Right cardiac atrium (tissue), 5 donors: Measurements from ENCODE around the gene MED20. TPM values are rescaled to one million over a fixed set of nuclear protein-coding genes. Genes with fewer than 3 reads are reported as not detected.

Source experiments
- ATAC-seq, 2 donors: fragments of 200-7000 bp; cut with Tn5 transposase; one replicate each; pipeline versions ENCODE4 v1.8.0 to v1.9.1; 2020; ENCODE audit warnings: moderate library complexity in 2 of 2, mild to moderate bottlenecking in 1 of 2
- DNase-seq, 3 donors: peaks; one replicate each; pipeline ENCODE4 v3.0.0-alpha.2; 2020
- H3K27ac ChIP-seq: one replicate; pipeline ENCODE4 v1.5.1; 2013; ENCODE audit warnings: mild to moderate bottlenecking, low read length, control low read depth, moderate library complexity
- H3K27me3 ChIP-seq: one replicate; pipeline ENCODE4 v1.6.1; 2013; ENCODE audit not compliant: control insufficient read depth, insufficient read depth
- H3K4me1 ChIP-seq: one replicate; pipeline ENCODE4 v1.6.1; 2013; ENCODE audit warnings: low read length; ENCODE audit not compliant: control insufficient read depth, insufficient read depth
- H3K4me3 ChIP-seq: one replicate; pipeline ENCODE4 v1.5.1; 2013; ENCODE audit warnings: low read length, control low read depth
- H3K9me3 ChIP-seq: one replicate; pipeline ENCODE4 v1.6.1; 2013; ENCODE audit warnings: low read length; ENCODE audit not compliant: control insufficient read depth
- WGBS: extraction: QIAGEN DNeasy Blood & Tissue Kit; methylation state at CpG from one replicate; pipeline ENCODE4 v1.1.7; 2013; 5-methylcytosine and 5-hydroxymethylcytosine counted together
- intact Hi-C, 4 donors: fragments of 100-400 bp; cut with DNase I; formaldehyde crosslinking; loops; one replicate each; pipeline versions ENCODE4 v1.11.0 to v1.14.0; 2022 to 2023
- polyA plus RNA-seq: library from polyadenylated mRNA; stranded (reverse); fragments of 200-250 nt; gene quantifications from one replicate; pipeline ENCODE4 v1.2.3, GENCODE V29; 2013
- total RNA-seq, 4 donors: library from RNA; stranded (reverse); fragmentation: NEBNext Ultra II Directional; extraction: Animal tissue kit (Norgen Biotek cat#: 25700); gene quantifications; one replicate each; pipeline ENCODE4 v1.2.1, GENCODE V29; 2021
- donor health status: healthy with polysubstance abuse.
- donor health status: DM: no; HTN: yes; CAD: no.
- donor health status: DM: no; HTN: no; CAD: no.
- donor health status: DM: no; HTN: yes; CAD: no; lungs with severe emphysema.
- donor health status: DM: yes; HTN: yes; CAD: no.

Gene MED20
- total and polyA plus RNA-seq, 5 donors, result 9.4 to 16.0 (median 13.8) TPM

DNA sequence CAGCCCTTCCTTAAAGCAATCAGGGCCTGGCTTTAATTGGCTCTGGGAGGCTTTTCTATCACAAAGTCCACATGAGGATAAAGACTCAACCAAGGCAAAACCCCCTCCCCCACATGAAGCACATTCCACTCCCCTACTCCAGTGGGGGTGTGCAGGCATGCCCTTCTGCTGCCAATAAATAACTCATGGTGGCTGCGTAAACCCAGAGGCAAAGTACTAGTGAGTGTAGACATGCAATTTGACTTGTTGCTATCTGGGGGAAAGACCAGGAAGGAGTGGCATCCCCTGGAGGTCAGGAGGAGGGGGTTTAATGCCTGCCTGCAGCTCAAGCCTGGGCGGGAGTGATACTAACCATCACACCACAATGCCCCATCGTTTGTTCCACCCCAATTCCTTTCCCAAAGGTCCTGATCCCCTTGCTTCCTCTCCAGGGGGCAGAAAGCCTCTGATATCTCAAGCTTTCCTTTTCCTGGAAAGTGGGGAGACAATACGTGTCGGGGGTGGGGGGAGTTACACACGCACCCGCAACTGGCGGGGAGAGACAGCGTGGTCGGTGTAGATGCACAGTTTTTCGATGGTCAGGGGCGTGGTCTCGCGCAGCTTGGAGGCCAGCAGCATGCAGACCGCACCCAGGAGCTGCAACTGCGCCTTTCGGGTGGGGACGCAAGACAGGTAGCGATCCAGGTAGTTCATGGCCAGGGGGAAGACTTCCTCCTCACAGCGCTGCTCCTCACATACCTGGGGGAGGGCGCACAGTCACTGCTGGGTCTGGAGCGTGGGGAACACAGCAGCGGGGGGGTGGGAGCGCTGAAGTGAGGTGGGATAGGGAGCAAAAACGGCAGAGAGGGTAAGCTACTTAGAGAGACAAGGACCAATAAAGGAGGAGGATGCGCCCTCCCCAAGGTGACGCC is 19.2 kb upstream of the MED20 start:
- H3K4me1 ChIP-seq, result peaks cover 22% of the 10 kb centered on the region
- H3K9me3 ChIP-seq, result no peaks in the 10 kb centered on the region
- no peaks in the 10 kb centered on the region for H3K27me3 ChIP-seq
- intact Hi-C loops, result loop anchor here (5.0 to 10.0 kb wide), 4 partner anchors 102 to 155 kb away; partner anchors contain the start of genes PRICKLE4 (in 2 of the 4) and TOMM6 (in 2 of the 4)
- no peak for ATAC-seq
- WGBS, result 8% methylated on average over 27 of the region's 27 CpGs
- H3K4me3 ChIP-seq, result peak overlapping the region; percentile 84
- peak in 1 of 3 donors; percentile 62 for DNase-seq
- H3K27ac ChIP-seq, result peak overlapping the region; percentile 87

DNA sequence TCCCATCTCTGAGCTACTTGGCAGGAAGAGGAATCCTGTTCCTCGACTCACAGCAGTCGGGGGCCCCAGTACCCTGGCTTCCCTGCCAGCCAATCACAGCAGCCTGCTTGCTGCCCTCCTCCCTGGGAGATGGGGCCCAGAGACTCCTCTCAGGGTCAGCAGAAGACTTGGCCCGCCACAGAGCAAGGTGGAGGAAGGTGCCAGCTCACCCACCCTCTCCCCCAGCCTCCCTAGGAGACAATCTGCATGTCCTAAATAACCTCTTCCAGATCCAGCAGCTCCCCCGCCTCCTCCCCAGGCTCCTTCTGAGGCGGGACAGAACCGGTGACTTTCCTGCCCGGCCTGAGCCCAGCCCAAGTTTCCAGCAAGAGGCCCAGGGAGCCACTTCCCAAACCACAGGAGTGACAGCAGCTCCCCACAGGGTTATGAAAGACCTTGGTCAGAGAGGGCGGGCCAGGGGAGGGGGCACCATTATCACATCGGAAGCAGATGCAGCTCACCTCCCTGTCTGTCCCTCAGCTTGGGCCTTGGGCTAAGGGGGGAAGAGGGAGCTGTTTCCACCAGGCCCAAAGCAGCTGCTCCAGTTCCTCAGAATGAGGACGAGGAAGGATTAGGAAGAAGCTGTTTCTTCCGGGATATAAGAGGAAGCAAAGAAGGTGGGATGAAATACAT is 18.4 kb upstream of the MED20 start:
- no peaks in the 10 kb centered on the region for H3K27me3 ChIP-seq
- peaks cover 22% of the 10 kb centered on the region for H3K4me1 ChIP-seq
- intact Hi-C loops, result loop anchor here in 3 of 4 donors (5.0 to 10.0 kb wide), 3 partner anchors 108 to 155 kb away; partner anchors contain the start of genes PRICKLE4 (in 2 of the 3) and TOMM6 (in 2 of the 3)
- H3K9me3 ChIP-seq, result no peaks in the 10 kb centered on the region
- H3K4me3 ChIP-seq, result no peak overlapping the region
- ATAC-seq, result peak in 1 of 2 donors; percentile 11
- peak; percentile 55 to 78 (median 76) for DNase-seq
- H3K27ac ChIP-seq, result peak overlapping the region; percentile 17
- WGBS, result 24% methylated on average over 11 of the region's 11 CpGs

- H3K4me3 ChIP-seq, result no peak overlapping the region
- H3K4me1 ChIP-seq, result peaks cover 22% of the 10 kb centered on the region
- ATAC-seq, result no peak
- peak overlapping the region; percentile 17 for H3K27ac ChIP-seq
- H3K27me3 ChIP-seq, result no peaks in the 10 kb centered on the region
- H3K9me3 ChIP-seq, result no peaks in the 10 kb centered on the region
- WGBS, result 62% methylated on average over 5 of the region's 5 CpGs
- DNase-seq, result no peak
- intact Hi-C loops, result loop anchor here in 3 of 4 donors (5.0 to 10.0 kb wide), 3 partner anchors 109 to 154 kb away; partner anchors contain the start of genes PRICKLE4 (in 2 of the 3) and TOMM6 (in 2 of the 3)
Observed at GRCh38 chr6:41938590-41939175, 17.7 kb upstream of the MED20 start.

- Histone ChIP-seq H3K27ac (peak overlapping the region; percentile 45), H3K9me3 (no peaks in the 10 kb centered on the region), H3K4me3 (no peak overlapping the region), H3K27me3 (no peaks in the 10 kb centered on the region), H3K4me1 (peaks cover 22% of the 10 kb centered on the region)
- WGBS, result 34% methylated on average over 4 of the region's 4 CpGs
- peak in 1 of 2 donors; percentile 15 for ATAC-seq
- intact Hi-C loops, result loop anchor here in 3 of 4 donors (2.0 to 10.0 kb wide), 4 partner anchors 107 to 153 kb away; partner anchors contain the start of genes PRICKLE4 (in 2 of the 3) and TOMM6 (in 2 of the 3)
- DNase-seq, result peak in 2 of 3 donors; percentile 58 to 65
Observed at GRCh38 chr6:41937861-41938574, 17.1 kb upstream of the MED20 start.

- H3K9me3 ChIP-seq, result no peaks in the 10 kb centered on the region
- H3K27ac ChIP-seq, result no peak overlapping the region
- DNase-seq (no peak), ATAC-seq (no peak)
- intact Hi-C loops, result loop anchor here in 3 of 4 donors (2.0 to 10.0 kb wide), 4 partner anchors 107 to 153 kb away; partner anchors contain the start of genes PRICKLE4 (in 2 of the 3) and TOMM6 (in 2 of the 3)
- H3K27me3 ChIP-seq, result no peaks in the 10 kb centered on the region
- WGBS, result 57% methylated on average over 2 of the region's 2 CpGs
- no peak overlapping the region for H3K4me3 ChIP-seq
- H3K4me1 ChIP-seq, result peaks cover 21% of the 10 kb centered on the region
Observed at GRCh38 chr6:41937472-41937860, 16.5 kb upstream of the MED20 start.

DNA sequence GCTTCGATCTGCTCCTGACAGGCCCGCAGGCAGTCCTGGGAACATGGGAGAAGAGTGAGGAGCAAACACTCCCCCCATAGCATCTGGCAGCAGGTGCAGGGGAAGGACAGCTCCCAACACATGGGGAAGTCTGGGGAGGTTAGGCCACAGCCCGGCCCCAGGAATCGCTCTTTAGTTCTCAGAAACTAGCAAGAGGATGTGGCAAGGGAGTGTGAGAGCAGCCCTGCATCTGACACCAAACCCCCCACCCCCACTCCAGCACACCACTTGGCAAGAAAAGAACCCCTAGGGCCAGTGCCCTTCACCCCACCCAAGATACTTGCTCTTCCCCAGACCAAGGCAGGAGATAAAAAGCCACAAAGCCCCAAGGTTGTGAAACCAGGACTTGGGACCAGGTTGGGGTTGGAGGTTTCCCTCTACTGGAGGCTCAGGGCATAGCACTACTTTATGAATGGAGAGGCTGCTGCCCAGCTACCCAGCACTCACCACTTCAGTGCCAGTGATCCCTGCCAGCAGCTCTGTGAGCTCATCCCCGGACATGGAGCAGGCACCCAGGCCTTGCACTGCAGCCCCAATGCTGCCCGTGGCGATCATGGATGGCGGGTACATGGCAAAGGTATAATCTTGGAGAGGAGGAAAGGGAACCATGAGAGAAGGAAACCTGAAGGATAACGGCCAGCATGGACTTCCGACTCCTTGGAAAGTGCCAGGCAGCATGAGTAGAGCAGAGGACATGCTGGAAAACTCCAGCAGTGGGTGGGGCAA is 15.3 kb upstream of the MED20 start:
- no peak overlapping the region for H3K4me3 ChIP-seq
- peak; percentile 58 to 68 for ATAC-seq
- 42% methylated on average over 10 of the region's 10 CpGs for WGBS

DNA sequence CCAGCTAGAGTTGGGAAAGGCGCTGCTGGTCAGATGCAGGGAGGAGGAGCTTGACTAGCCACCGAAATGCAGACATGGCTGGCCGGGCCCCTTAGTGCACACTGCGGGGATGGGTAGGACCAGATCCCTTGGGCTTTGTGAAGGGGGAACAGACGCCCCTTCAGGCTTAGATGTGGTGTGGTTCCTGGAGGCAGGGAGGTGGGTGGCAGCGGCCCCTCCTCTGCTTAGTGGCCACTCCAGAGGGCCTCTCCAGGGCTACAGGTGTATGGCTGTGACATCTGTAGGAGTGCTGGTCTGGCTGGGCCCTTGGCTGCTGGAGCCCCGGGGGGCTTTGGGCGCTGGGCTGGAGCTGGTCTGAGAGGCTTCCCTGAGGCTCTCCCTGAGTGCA is 14.7 kb upstream of the MED20 start:
- Histone ChIP-seq H3K4me1 (peaks cover 20% of the 10 kb centered on the region), H3K9me3 (no peaks in the 10 kb centered on the region), H3K27ac (no peak overlapping the region), H3K27me3 (no peaks in the 10 kb centered on the region), H3K4me3 (no peak overlapping the region)
- DNase-seq (peak in 1 of 3 donors; percentile 54), ATAC-seq (no peak)
- intact Hi-C loops, result loop anchor here in 3 of 4 donors (2.0 to 10.0 kb wide), 4 partner anchors 109 to 151 kb away; partner anchors contain the start of genes PRICKLE4 (in 2 of the 3) and TOMM6 (in 2 of the 3)
- WGBS, result 69% methylated on average over 8 of the region's 8 CpGs

More for the DNA sequence above, 15.3 kb upstream of the MED20 start:
- no peaks in the 10 kb centered on the region for H3K9me3 ChIP-seq
- H3K4me1 ChIP-seq, result peaks cover 20% of the 10 kb centered on the region
- peak; percentile 69 to 80 (median 79) for DNase-seq
- intact Hi-C loops, result loop anchor here in 3 of 4 donors (2.0 to 10.0 kb wide), 4 partner anchors 109 to 151 kb away; partner anchors contain the start of genes PRICKLE4 (in 2 of the 3) and TOMM6 (in 2 of the 3)
- no peak overlapping the region for H3K27ac ChIP-seq
- no peaks in the 10 kb centered on the region for H3K27me3 ChIP-seq

DNA sequence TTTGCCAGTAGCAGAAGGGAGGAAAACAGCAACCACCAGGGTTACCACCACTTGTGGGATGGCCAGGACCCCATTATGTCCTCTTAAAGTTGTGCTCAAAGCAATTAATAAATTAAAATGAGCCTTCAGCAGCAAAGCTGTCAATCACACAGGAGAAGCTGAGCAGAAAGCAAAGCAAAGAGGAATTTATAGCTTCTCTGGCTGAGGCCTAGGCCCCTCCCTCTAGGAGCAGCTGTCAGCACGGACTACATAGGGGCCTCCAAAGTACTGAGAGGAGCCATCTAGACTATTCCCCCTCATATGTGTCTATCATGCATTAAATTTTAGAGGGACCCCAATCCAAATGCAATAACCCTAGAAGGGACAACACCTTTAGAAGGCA is 14.2 kb upstream of the MED20 start:
- intact Hi-C loops, result loop anchor here in 3 of 4 donors (5.0 to 10.0 kb wide), 3 partner anchors 112 to 150 kb away; partner anchors contain the start of genes PRICKLE4 (in 2 of the 3) and TOMM6 (in 2 of the 3)
- no peaks in the 10 kb centered on the region for H3K9me3 ChIP-seq
- ATAC-seq, result no peak
- no peak overlapping the region for H3K4me3 ChIP-seq
- no peak overlapping the region for H3K27ac ChIP-seq
- no peaks in the 10 kb centered on the region for H3K27me3 ChIP-seq
- DNase-seq, result no peak
- WGBS, result 58% methylated on average over 1 of the region's 1 CpG
- H3K4me1 ChIP-seq, result peaks cover 18% of the 10 kb centered on the region
